HCT116 (cell line): Measurements from ENCODE around the gene KPNA4. TPM values are rescaled to one million over a fixed set of nuclear protein-coding genes. Genes with fewer than 3 reads are reported as not detected.

Experiments used
- ATAC-seq: fragments of 200-7000 bp; cut with Tn5 transposase; 2 replicates; pipeline ENCODE4 v1.9.1; 2020; ENCODE audit warnings: mild to moderate bottlenecking, moderate library complexity
- BruUV-seq: library from RNA; stranded (reverse); fragments of 400-500 nt; replicated peaks from 2 replicates; lab custom pipeline; 2021; lab: Mats Ljungman, UMichigan
- CTCF ChIA-PET: fragments of 300-600 bp; sonication (Branson Sonifier 250); formaldehyde crosslinking; loops from one replicate; lab custom pipeline; 2021; ENCODE audit warnings: antibody characterized with exemption; lab: Charles Lee
- POLR2A ChIA-PET: fragments of 300-600, 350-600 bp; sonication (Branson Sonifier 250); formaldehyde crosslinking; loops from one replicate; lab custom pipeline; 2021; ENCODE audit warnings: antibody characterized with exemption; lab: Charles Lee
- RAD21 ChIA-PET, 2 experiments: fragments of 300-600 bp; sonication (Branson Sonifier 250); formaldehyde crosslinking; loops; one replicate each; lab custom pipeline; 2023; ENCODE audit warnings: low total read pairs in 2 of 2; ENCODE audit not compliant: uncharacterized antibody in 2 of 2, unreplicated experiment in 2 of 2, low non-redundant PET in 1 of 2; lab: Charles Lee
- DNase-seq: peaks from one replicate; pipeline ENCODE4 v3.0.0-alpha.2; 2010; ENCODE audit warnings: low read depth, low spot score
- H2AFZ ChIP-seq: fragments of 200-600 bp; shearing (Covaris generic), sonication (generic); 2 replicates; pipeline ENCODE4 v1.6.1; 2017; ENCODE audit warnings: low read depth, mixed run types, mixed read lengths, antibody characterized with exemption, low read length; ENCODE audit not compliant: poor library complexity, severe bottlenecking
- H3K27ac ChIP-seq: 2 replicates; pipeline ENCODE4 v1.5.1; 2012; ENCODE audit warnings: low read depth, low read length
- H3K27me3 ChIP-seq: fragments of 200-600 bp; sonication (generic); 2 replicates; pipeline ENCODE4 v1.6.1; 2016; ENCODE audit warnings: mixed run types, low read length, mixed read lengths; ENCODE audit not compliant: insufficient read depth
- H3K36me3 ChIP-seq, 2 experiments: fragments of 200-500 bp in 1 of 2; fragments of 200-600 bp in 1 of 2; sonication (Bioruptor generic) in 1 of 2; sonication (generic) in 1 of 2; 2 replicates each; pipeline versions ENCODE4 v1.5.1 to v1.6.1; 2014 to 2016; ENCODE audit warnings: low read length in 2 of 2, inconsistent platforms in 1 of 2, mixed read lengths in 1 of 2, mixed run types in 1 of 2; ENCODE audit not compliant: insufficient read depth in 2 of 2, control insufficient read depth in 1 of 2
- H3K4me1 ChIP-seq, 2 experiments: fragments of 200-600 bp in 1 of 2; sonication (generic) in 1 of 2; 2 replicates each; pipeline versions ENCODE4 v1.5.1 to v1.6.1; 2012 to 2017; ENCODE audit warnings: low read length in 2 of 2, inconsistent platforms in 1 of 2, mild to moderate bottlenecking in 1 of 2, mixed read lengths in 1 of 2, mixed run types in 1 of 2, moderate library complexity in 1 of 2; ENCODE audit not compliant: insufficient read depth in 2 of 2, control insufficient read depth in 1 of 2
- H3K4me2 ChIP-seq: fragments of 200-600 bp; sonication (generic); 2 replicates; pipeline ENCODE4 v1.6.1; 2017; ENCODE audit warnings: mixed run types, low read length, mixed read lengths
- H3K4me3 ChIP-seq, 2 experiments: fragments of 200-600 bp in 1 of 2; sonication (generic) in 1 of 2; replicated peaks in 1 of 2; 2 replicates each; pipeline ENCODE4 v1.5.1; 2011 to 2016; ENCODE audit warnings: low read length in 2 of 2, control low read depth in 1 of 2, low read depth in 1 of 2, mild to moderate bottlenecking in 1 of 2, mixed read lengths in 1 of 2, mixed run types in 1 of 2
- H3K79me2 ChIP-seq: fragments of 200-600 bp; sonication (generic); 2 replicates; pipeline ENCODE4 v1.6.1; 2017; ENCODE audit warnings: mild to moderate bottlenecking, mixed run types, low read length, moderate library complexity, mixed read lengths; ENCODE audit not compliant: insufficient read depth
- H3K9ac ChIP-seq: fragments of 200-600 bp; sonication (generic); 2 replicates; pipeline ENCODE4 v1.6.1; 2016; ENCODE audit warnings: low read length, mixed read lengths
- H3K9me2 ChIP-seq: fragments of 200-600 bp; sonication (generic), shearing (Covaris generic); 2 replicates; pipeline ENCODE4 v1.6.1; 2017; ENCODE audit warnings: mixed run types, mild to moderate bottlenecking, moderate library complexity; ENCODE audit not compliant: insufficient read depth
- H3K9me3 ChIP-seq, 2 experiments: fragments of 200-500 bp in 1 of 2; fragments of 200-600 bp in 1 of 2; sonication (Bioruptor generic) in 1 of 2; sonication (generic) in 1 of 2; 2 replicates each; pipeline ENCODE4 v1.6.1; 2014 to 2017; ENCODE audit warnings: low read length in 2 of 2, mixed read lengths in 2 of 2, inconsistent platforms in 1 of 2, low read depth in 1 of 2, mild to moderate bottlenecking in 1 of 2, mixed run types in 1 of 2, moderate library complexity in 1 of 2; ENCODE audit not compliant: control insufficient read depth in 1 of 2, insufficient read depth in 1 of 2
- H4K20me1 ChIP-seq: fragments of 200-600 bp; sonication (generic), shearing (Covaris generic); 2 replicates; pipeline ENCODE4 v1.6.1; 2017; ENCODE audit warnings: mixed run types, mild to moderate bottlenecking, moderate library complexity; ENCODE audit not compliant: insufficient read depth
- CEBPB ChIP-seq: IDR thresholded peaks from 2 replicates; pipeline ENCODE4 v1.6.1; 2012; ENCODE audit warnings: low read depth
- ELF1 ChIP-seq: IDR thresholded peaks from 2 replicates; pipeline ENCODE4 v1.6.1; 2012; ENCODE audit warnings: low read depth, borderline replicate concordance
- EZH2phosphoT487 ChIP-seq: fragments of 200-600 bp; IDR thresholded peaks from 2 replicates; pipeline ENCODE4 v1.6.1; 2018; ENCODE audit warnings: antibody characterized with exemption, borderline replicate concordance
- FOSL1 ChIP-seq: IDR thresholded peaks from 2 replicates; pipeline ENCODE4 v1.6.1; 2012; ENCODE audit warnings: low read depth
- JUND ChIP-seq: IDR thresholded peaks from 2 replicates; pipeline ENCODE4 v1.6.1; 2012
- MAX ChIP-seq: IDR thresholded peaks from 2 replicates; pipeline ENCODE4 v1.6.1; 2012
- POLR2A ChIP-seq: IDR thresholded peaks from 2 replicates; pipeline ENCODE4 v1.7.0; 2011; ENCODE audit warnings: borderline replicate concordance; ENCODE audit not compliant: insufficient read depth, insufficient read length; ENCODE audit errors: extremely low read depth
- RAD21 ChIP-seq: IDR thresholded peaks from 2 replicates; pipeline ENCODE4 v1.6.1; 2012; ENCODE audit warnings: low read depth, mild to moderate bottlenecking
- SP1 ChIP-seq: IDR thresholded peaks from 2 replicates; pipeline ENCODE4 v1.6.1; 2012; ENCODE audit warnings: low read depth
- SRF ChIP-seq: IDR thresholded peaks from 2 replicates; pipeline ENCODE4 v1.6.1; 2012; ENCODE audit warnings: low read depth
- TCF7L2 ChIP-seq: IDR thresholded peaks from 2 replicates; pipeline ENCODE4 v1.7.0; 2011; ENCODE audit warnings: borderline replicate concordance, inconsistent platforms; ENCODE audit not compliant: insufficient read depth, insufficient read length; ENCODE audit errors: extremely low read depth
- YY1 ChIP-seq: IDR thresholded peaks from 2 replicates; pipeline ENCODE4 v1.6.1; 2011; ENCODE audit warnings: low read length, low read depth, moderate library complexity, mild to moderate bottlenecking; ENCODE audit not compliant: insufficient replicate concordance; ENCODE audit errors: extremely low read depth
- ZBTB33 ChIP-seq: IDR thresholded peaks from 2 replicates; pipeline ENCODE4 v1.6.1; 2011; ENCODE audit warnings: mild to moderate bottlenecking, low read length, moderate library complexity; ENCODE audit not compliant: insufficient replicate concordance; ENCODE audit errors: extremely low read depth
- ZFX ChIP-seq: fragments of 450-650 bp; IDR thresholded peaks from 2 replicates; pipeline ENCODE4 v1.6.1; 2017
- intact Hi-C: fragments of 100-400 bp; cut with micrococcal nuclease; formaldehyde crosslinking; loops from 2 replicates; pipeline ENCODE4 v1.10.0; 2022
- total RNA-seq: library from RNA; stranded (reverse); gene quantifications from one replicate; pipeline ENCODE4 v1.2.1, GENCODE V29; 2021; ENCODE audit not compliant: unreplicated experiment
- TF ChIP-seq, protein P1 (sequence below): IDR thresholded peaks from 2 replicates; pipeline ENCODE4 v1.6.1; 2012
- TF ChIP-seq, protein P2 (sequence below), 3 experiments: fragments of 200-600 bp in 1 of 3; sonication (generic) in 1 of 3; IDR thresholded peaks in 2 of 3; conservative IDR thresholded peaks in 1 of 3; 2 replicates each; pipeline ENCODE4 v1.5.1; 2012 to 2017; ENCODE audit warnings: low read depth in 2 of 3, low read length in 2 of 3, antibody characterized with exemption in 1 of 3, borderline replicate concordance in 1 of 3, control low read depth in 1 of 3, mild to moderate bottlenecking in 1 of 3, mixed read lengths in 1 of 3, mixed run types in 1 of 3, moderate library complexity in 1 of 3; ENCODE audit not compliant: insufficient read depth in 1 of 3
- TF ChIP-seq, protein P3 (sequence below): IDR thresholded peaks from 2 replicates; pipeline ENCODE4 v1.6.1; 2012; ENCODE audit warnings: low read depth

KPNA4 gene
- total RNA-seq, 1 experiment from 2014 or later, result 43.1 TPM

DNA sequence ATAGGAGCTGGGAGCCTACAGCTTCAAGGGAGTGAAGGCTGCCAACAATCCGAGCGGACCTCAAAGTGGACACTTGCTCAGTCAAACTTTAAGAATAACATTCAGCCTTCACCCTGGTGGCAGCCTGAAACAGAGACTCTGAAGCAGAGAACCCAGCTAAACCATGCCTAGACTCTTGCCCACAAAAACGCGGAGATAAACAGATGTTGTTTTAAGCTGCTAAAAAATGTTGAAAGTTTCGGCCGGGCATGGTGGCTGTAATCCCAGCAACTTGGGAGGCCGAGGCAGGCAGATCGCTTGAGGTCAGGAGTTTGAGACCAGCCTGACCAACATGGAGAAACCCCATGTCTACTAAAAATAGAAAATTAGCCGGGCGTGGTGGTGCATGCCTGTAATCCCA lies 86.0 kb downstream of the KPNA4 start (continued):
- TF ChIP-seq YY1 (no peak), ZFX (no peak), EZH2phosphoT487 (no peak), JUND (no peak), ELF1 (no peak)

DNA sequence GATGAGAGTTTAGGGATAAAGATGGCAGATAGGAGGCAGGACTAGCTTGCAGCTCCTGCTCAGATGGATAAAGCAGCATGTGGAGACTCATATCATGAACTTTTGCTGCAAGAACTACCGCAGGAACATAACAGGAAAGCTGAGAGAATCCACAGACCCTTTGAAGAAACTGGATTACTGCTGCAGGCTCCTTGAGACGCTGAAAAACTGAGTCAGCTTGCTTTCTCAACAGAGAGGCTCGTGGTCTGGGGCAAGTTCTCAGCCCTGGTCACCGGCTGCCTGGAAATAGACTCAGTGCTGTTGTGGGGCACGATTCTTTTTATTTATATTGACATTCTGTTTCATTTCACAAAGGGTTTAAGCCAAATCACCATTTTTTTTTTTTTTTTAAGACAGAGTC lies 87.0 kb downstream of the KPNA4 start:
- H4K20me1 ChIP-seq, result no peaks in the 10 kb centered on the region
- no peak overlapping the region for H3K4me3 ChIP-seq
- CTCF ChIA-PET, result no interaction called here
- no peak overlapping the region for H3K9ac ChIP-seq
- H3K9me3 ChIP-seq, result no peaks in the 10 kb centered on the region
- ATAC-seq, result no peak
- no TSS peak for BruUV-seq
- H3K9me2 ChIP-seq, result no peaks in the 10 kb centered on the region
- H3K4me1 ChIP-seq, result 0 out of 4 replicates have a peak, but pooled peaks cover 0 to 7% of the 10 kb centered on the region in 2 experiments
- no peak overlapping the region for H3K4me2 ChIP-seq
- no peak for TF ChIP-seq MAX
- TF ChIP-seq, protein P1, sequence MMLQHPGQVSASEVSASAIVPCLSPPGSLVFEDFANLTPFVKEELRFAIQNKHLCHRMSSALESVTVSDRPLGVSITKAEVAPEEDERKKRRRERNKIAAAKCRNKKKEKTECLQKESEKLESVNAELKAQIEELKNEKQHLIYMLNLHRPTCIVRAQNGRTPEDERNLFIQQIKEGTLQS, result no peak
- no peak for TF ChIP-seq TCF7L2
- TF ChIP-seq CEBPB, result no peak
- TF ChIP-seq FOSL1, result no peak
- TF ChIP-seq POLR2A, result no peak
- TF ChIP-seq EZH2phosphoT487, result no peak
- no peak for TF ChIP-seq SP1
- TF ChIP-seq ZBTB33, result no peak
- TF ChIP-seq, protein P2, sequence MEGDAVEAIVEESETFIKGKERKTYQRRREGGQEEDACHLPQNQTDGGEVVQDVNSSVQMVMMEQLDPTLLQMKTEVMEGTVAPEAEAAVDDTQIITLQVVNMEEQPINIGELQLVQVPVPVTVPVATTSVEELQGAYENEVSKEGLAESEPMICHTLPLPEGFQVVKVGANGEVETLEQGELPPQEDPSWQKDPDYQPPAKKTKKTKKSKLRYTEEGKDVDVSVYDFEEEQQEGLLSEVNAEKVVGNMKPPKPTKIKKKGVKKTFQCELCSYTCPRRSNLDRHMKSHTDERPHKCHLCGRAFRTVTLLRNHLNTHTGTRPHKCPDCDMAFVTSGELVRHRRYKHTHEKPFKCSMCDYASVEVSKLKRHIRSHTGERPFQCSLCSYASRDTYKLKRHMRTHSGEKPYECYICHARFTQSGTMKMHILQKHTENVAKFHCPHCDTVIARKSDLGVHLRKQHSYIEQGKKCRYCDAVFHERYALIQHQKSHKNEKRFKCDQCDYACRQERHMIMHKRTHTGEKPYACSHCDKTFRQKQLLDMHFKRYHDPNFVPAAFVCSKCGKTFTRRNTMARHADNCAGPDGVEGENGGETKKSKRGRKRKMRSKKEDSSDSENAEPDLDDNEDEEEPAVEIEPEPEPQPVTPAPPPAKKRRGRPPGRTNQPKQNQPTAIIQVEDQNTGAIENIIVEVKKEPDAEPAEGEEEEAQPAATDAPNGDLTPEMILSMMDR (IDR thresholded peaks at IDR 0.05 in 2 of 3, conservative IDR thresholded peaks at IDR 0.05 in 1 of 3; ENCODE audit: borderline replicate concordance in 1 of 3, insufficient read depth in 1 of 3, low read depth in 2 of 3, low read length in 2 of 3), result no peak
- TF ChIP-seq YY1, result no peak
- no peak for TF ChIP-seq RAD21
- TF ChIP-seq SRF, result no peak
- TF ChIP-seq, protein P3, sequence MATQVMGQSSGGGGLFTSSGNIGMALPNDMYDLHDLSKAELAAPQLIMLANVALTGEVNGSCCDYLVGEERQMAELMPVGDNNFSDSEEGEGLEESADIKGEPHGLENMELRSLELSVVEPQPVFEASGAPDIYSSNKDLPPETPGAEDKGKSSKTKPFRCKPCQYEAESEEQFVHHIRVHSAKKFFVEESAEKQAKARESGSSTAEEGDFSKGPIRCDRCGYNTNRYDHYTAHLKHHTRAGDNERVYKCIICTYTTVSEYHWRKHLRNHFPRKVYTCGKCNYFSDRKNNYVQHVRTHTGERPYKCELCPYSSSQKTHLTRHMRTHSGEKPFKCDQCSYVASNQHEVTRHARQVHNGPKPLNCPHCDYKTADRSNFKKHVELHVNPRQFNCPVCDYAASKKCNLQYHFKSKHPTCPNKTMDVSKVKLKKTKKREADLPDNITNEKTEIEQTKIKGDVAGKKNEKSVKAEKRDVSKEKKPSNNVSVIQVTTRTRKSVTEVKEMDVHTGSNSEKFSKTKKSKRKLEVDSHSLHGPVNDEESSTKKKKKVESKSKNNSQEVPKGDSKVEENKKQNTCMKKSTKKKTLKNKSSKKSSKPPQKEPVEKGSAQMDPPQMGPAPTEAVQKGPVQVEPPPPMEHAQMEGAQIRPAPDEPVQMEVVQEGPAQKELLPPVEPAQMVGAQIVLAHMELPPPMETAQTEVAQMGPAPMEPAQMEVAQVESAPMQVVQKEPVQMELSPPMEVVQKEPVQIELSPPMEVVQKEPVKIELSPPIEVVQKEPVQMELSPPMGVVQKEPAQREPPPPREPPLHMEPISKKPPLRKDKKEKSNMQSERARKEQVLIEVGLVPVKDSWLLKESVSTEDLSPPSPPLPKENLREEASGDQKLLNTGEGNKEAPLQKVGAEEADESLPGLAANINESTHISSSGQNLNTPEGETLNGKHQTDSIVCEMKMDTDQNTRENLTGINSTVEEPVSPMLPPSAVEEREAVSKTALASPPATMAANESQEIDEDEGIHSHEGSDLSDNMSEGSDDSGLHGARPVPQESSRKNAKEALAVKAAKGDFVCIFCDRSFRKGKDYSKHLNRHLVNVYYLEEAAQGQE, result no peak
- no peak for DNase-seq
- intact Hi-C loops, result no loop called here
- H3K27ac ChIP-seq, result no peak overlapping the region
- RAD21 ChIA-PET, result no interaction called here
- H3K36me3 ChIP-seq, result no peaks in the 10 kb centered on the region
- POLR2A ChIA-PET, result interaction anchor here (0.6 kb wide), 1 partner anchor 33 kb away, joined by 3 read pairs; no protein-coding TSS in a partner anchor
- H3K79me2 ChIP-seq, result no peaks in the 10 kb centered on the region
- no peaks in the 10 kb centered on the region for H3K27me3 ChIP-seq
- H2AFZ ChIP-seq, result no peak overlapping the region
